Fibroblast of the aortic adventitia (primary cell): ENCODE measurements around the gene FRMD1. TPM values are rescaled to one million over a fixed set of nuclear protein-coding genes. Genes with fewer than 3 reads are reported as not detected.

Source experiments
- DNase-seq: peaks from one replicate; pipeline ENCODE4 v3.0.0-alpha.2; 2010; ENCODE audit warnings: low read depth
- H3K4me3 ChIP-seq: 2 replicates; pipeline ENCODE4 v1.5.1; 2011; ENCODE audit warnings: low read depth, mild to moderate bottlenecking, control low read depth, low read length, moderate library complexity
- CTCF ChIP-seq: IDR thresholded peaks from 2 replicates; pipeline ENCODE4 v1.5.1; 2011; ENCODE audit warnings: mild to moderate bottlenecking, low read length, control low read depth, inconsistent platforms; ENCODE audit not compliant: insufficient read depth
- total RNA-seq: library from RNA; depleted of rRNA; stranded (reverse); fragments of >200 nt; gene quantifications from 2 replicates; pipeline ENCODE4 v1.2.3, GENCODE V29; 2012; ENCODE audit warnings: low replicate concordance

The FRMD1 gene
- total RNA-seq, 1 donor, result not detected

GRCh38 chr6:168041928-168042327, 37.1 kb downstream of the FRMD1 start:
- H3K4me3 ChIP-seq, result no peak overlapping the region
- TF ChIP-seq CTCF, result no peak
- DNase-seq, result no peak

GRCh38 chr6:168040856-168041496, 38.0 kb downstream of the FRMD1 start:
- no peak for TF ChIP-seq CTCF
- no peak for DNase-seq
- no peak overlapping the region for H3K4me3 ChIP-seq

- no peak for TF ChIP-seq CTCF
- H3K4me3 ChIP-seq, result no peak overlapping the region
- DNase-seq, result no peak
Measured at GRCh38 chr6:168039849-168040248, 39.2 kb downstream of the FRMD1 start.

- DNase-seq, result no peak
- no peak overlapping the region for H3K4me3 ChIP-seq
- no peak for TF ChIP-seq CTCF
Measured at GRCh38 chr6:168039301-168039700, 39.7 kb downstream of the FRMD1 start.

- DNase-seq, result no peak
- TF ChIP-seq CTCF, result no peak
- no peak overlapping the region for H3K4me3 ChIP-seq
Measured at GRCh38 chr6:168038576-168039140, 40.4 kb downstream of the FRMD1 start.

GRCh38 chr6:168037856-168038255, 41.2 kb downstream of the FRMD1 start:
- DNase-seq, result no peak
- TF ChIP-seq CTCF, result no peak
- no peak overlapping the region for H3K4me3 ChIP-seq

- no peak for DNase-seq
- H3K4me3 ChIP-seq, result no peak overlapping the region
Measured at GRCh38 chr6:168037242-168037641, 41.8 kb downstream of the FRMD1 start.

More at GRCh38 chr6:168037242-168037641, 41.8 kb downstream of the FRMD1 start:
- TF ChIP-seq CTCF, result no peak
